HG02610 (cell line): Measurements from ENCODE around the gene OR13A1.
"Not testable (repeated sequence)": the region's sequence is repeated elsewhere in the genome, so short reads cannot be mapped to it uniquely, and the experiment has no call there.

ENCODE experiments used
- ATAC-seq: cut with Tn5 transposase; IDR thresholded peaks from one replicate; pipeline ENCODE4 v1.9.1; 2021; ENCODE audit warnings: mild to moderate bottlenecking, moderate library complexity; ENCODE audit not compliant: unreplicated experiment

The OR13A1 gene

GRCh38 chr10:45315508-45315907 lies at the start of gene OR13A1:
Gene OR13A1, minus strand, starts transcription at chr10:45315608. Its CDS starts 11,186 bp downstream, at chr10:45304422.
- ATAC-seq = no peak

GRCh38 chr10:45361983-45362799 lies 46.8 kb upstream of the OR13A1 start:
- ATAC-seq = not testable (repeated sequence)

- ATAC-seq = not testable (repeated sequence)
Observed at GRCh38 chr10:45358961-45359360, 43.6 kb upstream of the OR13A1 start.

DNA sequence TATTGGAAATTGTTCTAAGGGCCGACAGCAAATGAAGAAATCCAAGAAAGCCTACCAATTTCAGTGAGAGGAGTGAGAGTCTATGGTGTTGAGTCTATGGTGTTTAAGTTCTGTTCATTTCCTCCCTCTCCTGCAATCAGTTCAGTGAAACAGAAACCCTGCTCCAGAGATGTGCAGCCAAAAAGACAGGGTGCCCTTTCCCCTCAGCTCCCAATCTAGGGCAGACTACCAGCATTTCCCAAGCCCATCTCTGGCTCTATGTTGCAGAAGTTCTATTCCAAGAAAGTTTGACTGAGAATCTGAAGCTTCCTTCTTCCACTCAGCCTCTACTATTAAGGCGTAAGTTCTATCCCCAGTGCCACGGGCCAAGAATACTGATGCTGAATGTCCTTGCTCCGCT lies 40.1 kb upstream of the OR13A1 start:
- no peak for ATAC-seq

GRCh38 chr10:45354261-45354660 lies 38.9 kb upstream of the OR13A1 start:
- no peak for ATAC-seq

DNA sequence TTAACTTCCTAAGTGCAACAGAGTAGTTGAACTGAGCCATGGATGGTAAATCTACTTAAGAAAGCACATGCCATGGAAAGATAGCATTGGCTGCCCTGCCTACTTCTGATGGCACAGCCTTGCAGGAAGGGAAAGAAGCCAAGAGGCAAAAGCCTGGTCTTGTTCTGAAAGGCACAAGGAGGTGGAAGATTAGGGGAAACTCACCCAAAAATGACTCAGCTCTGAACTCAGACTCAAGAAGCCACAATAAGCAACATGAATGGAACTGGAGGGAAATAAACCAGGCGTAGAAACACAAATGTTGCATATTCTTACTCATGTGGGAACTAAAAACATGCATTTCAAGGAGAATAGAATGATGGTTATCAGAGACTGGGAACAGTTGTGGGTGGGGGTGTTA lies 37.8 kb upstream of the OR13A1 start:
- peak; percentile 77 for ATAC-seq

DNA sequence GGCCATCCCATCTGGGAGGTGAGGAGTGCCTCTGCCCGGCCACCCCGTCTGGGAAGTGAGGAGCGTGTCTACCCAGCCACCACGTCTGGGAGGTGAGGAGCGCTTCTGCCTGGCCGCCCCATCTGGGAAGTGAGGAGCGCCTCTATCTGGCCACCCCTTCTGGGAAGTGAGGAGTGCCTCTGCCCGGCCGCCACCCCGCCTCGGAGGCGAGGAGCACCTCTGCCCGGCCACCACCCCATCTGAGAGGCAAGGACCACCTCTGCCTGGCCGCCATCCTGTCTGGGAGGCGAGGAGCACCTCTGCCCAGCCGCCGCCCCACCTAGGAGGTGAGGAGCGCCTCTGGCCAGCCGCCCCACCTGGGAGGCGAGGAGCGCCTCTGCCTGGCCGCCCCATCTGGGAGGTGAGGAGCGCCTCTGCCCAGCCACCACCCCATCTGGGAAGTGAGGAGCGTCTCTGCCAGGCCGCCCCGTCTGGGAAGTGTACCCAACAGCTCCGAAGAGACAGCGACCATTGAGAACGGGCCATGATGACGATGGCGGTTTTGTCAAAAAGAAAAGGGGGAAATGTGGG lies 32.9 kb upstream of the OR13A1 start:
- not testable (repeated sequence) for ATAC-seq

- not testable (repeated sequence) for ATAC-seq
Observed at GRCh38 chr10:45347464-45347863, 32.1 kb upstream of the OR13A1 start.

DNA sequence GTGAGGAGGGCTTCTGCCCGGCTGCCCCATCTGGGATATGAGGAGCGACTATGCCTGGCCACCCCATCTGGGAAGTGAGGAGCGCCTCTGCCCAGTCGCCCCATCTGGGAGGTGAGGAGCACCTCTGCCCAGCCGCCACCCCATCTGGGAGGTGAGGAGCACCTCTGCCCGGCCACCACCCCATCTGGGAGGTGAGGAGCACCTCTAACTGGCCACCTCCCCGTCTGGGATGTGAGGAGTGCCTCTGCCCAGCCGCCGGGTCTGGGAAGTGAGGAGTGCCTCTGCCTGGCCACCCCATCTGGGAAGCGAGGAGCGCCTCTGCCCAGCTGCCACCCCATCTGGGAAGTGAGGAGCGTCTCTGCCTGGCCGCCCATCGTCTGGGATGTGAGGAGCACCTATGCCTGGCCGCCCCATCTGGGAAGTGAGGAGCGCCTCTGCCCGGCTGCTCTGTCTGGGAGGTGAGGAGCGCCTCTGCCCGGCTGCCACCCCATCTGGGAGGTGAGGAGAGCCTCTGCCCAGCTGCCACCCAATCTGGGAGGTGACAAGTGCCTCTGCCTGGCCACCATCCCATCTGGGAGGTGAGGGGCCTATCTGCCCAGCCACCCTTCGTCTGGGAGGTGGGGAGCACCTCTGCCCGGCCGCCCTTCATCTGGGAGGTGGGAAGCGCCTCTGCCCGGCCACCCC lies 31.4 kb upstream of the OR13A1 start:
- ATAC-seq = not testable (repeated sequence)

DNA sequence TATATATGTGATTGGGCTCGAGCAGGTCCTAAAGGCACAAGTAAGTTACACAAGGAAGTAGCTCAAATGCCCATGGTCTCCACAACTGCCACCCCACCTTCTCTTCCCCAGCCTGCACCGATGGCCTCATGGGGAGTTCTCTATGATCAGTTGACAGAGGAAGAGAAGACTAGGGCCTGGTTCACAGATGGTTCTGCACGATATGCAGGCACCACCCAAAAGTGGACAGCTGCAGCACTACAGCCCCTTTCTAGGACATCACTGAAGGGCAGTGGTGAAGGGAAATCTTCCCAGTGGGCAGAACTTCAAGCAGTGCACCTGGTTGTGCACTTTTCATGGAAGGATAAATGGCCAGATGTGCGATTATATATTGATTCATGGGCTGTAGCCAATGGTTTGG lies 25.0 kb upstream of the OR13A1 start:
- ATAC-seq = not testable (repeated sequence)

DNA sequence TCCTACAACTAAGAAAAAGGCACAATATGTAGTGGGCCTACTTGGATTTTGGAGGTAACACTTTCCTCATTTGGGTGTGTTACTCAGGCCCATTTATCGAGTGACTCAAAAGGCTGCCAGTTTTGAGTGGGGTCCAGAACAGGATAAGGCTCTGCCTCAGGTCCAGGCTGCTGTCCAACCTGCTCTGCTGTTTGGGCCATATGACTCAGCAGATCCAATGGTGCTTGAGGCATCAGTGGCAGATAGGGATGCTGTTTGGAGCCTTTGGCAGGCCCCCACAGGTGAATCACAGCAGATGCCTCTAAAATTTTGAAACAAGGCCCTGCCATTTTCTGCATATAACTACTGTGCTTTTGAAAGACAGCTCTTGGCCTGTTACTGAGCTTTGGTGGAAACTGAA lies 24.5 kb upstream of the OR13A1 start:
- ATAC-seq = no peak

DNA sequence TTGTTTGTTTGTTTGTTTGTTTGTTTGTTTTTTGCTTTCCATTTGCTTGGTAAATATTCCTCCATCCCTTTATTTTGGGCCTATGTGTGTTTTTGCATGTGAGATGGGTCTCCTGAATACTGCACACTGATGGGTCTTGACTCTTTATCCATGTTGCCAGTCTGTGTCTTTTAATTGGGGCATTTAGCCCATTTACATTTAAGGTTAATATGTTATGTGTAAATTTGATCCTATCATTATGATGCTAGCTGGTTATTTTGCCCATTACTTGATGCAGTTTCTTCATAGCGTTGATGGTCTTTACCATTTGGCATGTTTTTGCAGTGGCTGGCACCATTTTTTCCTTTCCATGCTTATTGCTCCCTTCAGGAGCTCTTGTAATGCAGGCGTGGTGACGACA lies 16.4 kb upstream of the OR13A1 start:
- not testable (repeated sequence) for ATAC-seq

DNA sequence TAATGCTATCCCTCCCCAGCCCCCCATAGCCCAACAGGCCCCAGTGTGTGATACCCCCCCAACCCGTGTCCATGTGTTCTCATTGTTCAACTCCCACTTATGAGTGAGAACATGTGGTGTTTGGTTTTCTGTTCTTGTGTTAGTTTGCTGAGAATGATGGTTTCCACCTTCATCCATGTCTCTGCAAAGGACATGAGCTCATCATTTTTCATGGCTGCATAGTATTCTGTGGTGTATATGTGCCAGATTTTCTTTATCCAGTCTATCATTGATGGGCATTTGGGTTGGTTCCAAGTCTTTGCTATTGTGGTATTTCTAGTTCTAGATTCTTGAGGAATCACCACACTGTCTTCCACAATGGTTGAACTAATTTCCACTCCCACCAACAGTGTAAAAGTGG lies 11.5 kb upstream of the OR13A1 start:
- not testable (repeated sequence) for ATAC-seq

DNA sequence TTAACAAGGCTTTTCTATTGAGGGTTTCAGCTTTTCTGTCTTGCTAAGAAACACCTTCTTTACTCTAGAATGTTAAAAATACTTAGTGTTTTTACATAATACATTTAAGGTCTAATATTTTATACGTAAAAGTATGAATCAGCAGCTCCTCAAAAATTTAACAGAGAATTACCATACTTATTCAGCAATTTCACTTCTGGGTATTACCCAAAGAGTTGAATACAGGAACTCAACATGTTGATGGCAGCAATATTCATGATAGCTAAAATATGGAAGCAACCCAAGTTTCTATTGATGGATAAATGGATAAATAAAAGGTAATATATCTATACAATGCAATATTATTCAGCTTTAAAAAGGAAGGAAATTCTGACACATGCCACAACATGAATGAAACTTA lies 9.7 kb upstream of the OR13A1 start:
- ATAC-seq = no peak

DNA sequence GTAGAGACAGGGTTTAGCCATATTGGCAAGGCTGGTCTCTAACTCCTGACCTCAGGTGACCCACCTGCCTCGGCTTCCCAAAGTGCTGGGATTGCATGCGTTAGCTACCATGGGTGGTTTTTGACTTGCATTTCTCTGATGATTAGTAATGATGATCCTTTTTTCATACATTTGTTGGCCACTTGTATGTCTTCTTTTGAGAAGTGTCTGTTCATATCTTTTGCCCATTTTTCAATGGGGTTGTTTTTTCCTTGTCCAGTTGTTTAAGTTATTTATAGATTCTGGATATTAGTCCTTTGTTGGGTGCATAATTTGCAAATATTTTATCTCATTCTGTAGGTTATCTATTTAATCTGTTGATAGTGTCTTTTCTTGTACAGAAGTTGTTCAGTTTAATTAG lies 4.3 kb upstream of the OR13A1 start:
- ATAC-seq = no peak

DNA sequence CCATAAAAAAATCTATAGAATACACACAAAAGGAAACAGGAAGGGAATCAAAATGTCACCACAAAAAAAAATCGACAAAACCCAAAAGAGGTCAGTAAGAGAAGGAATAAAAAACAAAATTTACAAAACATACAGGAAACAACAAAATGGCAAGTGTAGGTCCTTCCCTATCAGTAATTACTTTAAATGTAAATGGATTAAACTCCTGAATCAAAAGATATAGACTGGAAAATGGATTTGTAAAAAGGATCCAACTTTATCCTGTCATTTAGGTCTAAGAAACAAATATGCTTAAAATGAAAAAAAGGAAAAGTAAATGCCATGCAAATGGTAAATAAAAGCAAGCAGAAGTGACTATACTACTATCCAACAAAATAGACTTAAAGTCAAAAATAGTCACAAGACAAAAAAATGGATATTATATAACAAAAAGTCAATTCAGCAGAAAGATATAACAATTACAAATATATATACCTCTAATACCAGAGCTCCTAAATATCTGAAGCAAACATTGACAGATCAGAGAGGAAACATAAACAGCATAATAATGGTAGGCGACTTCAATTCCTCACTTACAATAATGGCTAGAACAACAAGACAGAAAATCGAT lies 2.0 kb downstream of the OR13A1 start:
- no peak for ATAC-seq

GRCh38 chr10:45308707-45309106 lies 6.7 kb downstream of the OR13A1 start:
- ATAC-seq = no peak

DNA sequence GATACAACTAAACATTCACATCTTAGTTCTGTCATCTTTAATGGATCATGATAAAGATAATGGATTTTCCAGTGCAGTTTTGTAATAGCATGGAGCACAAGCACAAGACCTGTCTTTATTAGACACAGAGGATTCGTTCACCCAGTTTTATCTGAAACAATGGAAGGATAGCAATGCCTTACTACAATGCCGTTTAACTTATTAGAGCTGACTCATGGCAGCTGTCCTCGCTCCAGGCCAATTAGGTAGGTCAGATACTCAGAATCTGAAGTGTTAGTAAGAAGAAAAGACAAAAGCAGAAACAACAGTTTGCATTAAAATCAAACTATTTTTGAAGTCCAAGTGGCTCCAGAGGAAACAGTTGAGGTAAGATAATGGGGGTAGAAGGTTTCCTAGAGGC lies 12.8 kb downstream of the OR13A1 start:
- no peak for ATAC-seq

DNA sequence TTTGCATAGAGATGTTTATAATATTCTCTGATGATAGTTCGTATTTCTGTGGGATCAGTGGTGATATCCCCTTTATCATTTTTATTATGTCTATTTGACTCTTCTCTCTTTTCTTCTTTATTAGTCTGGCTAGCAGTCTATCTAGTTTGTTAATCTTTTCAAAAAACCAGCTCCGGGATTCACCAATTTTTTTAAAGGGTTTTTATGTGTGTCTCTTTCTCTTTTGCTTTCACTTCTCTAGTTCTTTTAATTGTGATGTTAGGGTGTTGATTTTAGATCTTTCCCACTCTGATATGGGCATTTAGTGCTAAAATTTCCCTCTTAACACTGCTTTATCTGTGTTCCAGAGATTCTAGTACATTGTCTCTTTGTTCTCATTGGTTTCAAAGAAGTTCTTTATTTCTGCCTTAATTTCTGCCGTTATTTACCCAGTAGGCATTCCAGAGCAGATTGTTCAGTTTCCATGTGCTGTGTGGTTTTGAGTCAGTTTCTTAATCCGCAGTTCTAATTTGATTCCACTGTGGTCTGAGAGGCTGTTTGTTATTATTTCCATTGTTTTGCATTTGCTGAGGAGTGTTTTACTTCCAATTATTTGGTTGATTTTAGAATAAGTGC lies 17.0 kb downstream of the OR13A1 start:
- not testable (repeated sequence) for ATAC-seq

DNA sequence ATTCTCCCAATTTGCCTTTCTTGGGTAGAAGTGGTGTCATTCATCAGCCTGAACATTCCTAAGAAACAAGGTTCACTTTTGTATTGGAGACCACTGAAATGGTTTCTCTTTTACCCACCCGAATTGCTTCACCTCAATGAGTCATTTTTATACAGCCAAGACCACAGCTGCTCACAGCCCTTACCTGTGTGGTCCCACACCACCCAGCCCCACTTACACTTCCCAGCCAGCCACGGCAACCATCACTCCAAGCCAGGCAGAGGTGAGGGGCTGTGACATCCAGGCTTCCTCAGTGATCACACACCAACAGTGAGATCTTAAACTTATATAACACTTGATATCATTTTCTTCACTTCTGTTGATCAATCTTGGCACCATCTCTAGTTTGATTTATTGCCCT lies 20.7 kb downstream of the OR13A1 start:
- no peak for ATAC-seq

DNA sequence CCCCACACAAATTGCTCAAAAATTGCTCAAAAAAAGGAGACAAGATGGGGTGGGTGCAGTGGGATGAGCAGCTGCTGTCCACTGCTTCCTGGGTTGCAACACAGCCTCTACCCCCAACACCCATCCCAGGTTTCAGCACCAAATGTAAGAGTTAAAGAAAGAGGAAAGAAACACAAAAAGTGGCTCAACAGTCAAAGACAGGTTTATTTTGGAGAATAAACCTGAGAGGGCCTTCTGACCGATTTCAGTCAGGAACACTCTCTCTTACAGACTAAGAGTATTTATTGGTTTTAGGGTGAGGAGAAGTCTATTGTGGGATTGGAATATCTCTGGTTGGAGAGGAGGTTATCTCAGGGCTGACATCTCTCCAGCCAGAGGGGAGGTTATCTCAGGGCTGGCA lies 28.4 kb downstream of the OR13A1 start:
- ATAC-seq = no peak
